Islet of Langerhans (tissue), 1 donor: ENCODE data around the gene TNPO3.
"Not testable (repeated sequence)": the region's sequence is repeated elsewhere in the genome, so short reads cannot be mapped to it uniquely, and the experiment has no call there.

Experiments
- FAIRE-seq: peaks from one replicate; lab custom pipeline; 2011; peaks lifted over from hg19 to GRCh38; lab: Jason Lieb, UNC

TNPO3 gene

DNA sequence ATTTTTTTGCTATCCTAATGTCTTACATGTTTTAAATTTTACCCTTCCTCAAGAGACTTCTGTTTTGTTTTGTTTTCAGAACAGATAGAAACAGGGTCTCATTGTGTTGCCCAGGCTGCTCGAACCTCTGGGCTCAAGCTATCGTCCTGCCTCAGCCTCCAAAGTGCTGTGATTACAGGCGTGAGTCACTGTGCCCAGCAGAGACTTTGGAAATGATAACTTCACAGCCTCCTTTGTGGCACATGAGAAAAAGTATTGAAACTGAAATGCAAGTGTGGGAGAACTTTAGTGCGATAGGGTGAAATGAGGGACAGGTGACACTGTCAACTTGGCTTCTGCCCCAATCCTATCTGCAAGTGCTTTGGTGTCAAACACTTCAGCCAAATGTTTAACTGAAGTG, 95.6 kb downstream of the TNPO3 start:
- FAIRE-seq = no peak

- no peak for FAIRE-seq
Observed at GRCh38 chr7:128955981-128956380, 98.9 kb downstream of the TNPO3 start.

GRCh38 chr7:128954830-128955802, 99.8 kb downstream of the TNPO3 start:
- FAIRE-seq = no peak

DNA sequence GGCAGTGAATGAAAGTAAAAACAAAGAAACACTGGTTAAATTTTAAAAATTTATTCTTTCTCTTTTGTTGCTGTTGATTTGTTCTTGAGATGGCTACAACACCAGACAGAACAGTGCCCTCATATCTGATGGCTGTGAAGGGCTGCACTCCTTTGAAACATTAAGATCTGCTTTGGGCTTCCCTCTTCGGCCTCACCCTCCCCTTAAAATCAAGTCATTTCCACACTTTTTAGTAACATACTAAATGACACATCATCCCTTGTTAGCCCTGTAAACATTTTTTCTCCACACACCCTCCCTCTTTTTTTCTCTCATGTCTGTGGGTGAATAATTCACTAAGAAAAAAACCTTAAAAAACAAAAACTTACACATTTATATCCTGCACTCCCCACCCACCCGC, 100.8 kb downstream of the TNPO3 start:
- FAIRE-seq = no peak

DNA sequence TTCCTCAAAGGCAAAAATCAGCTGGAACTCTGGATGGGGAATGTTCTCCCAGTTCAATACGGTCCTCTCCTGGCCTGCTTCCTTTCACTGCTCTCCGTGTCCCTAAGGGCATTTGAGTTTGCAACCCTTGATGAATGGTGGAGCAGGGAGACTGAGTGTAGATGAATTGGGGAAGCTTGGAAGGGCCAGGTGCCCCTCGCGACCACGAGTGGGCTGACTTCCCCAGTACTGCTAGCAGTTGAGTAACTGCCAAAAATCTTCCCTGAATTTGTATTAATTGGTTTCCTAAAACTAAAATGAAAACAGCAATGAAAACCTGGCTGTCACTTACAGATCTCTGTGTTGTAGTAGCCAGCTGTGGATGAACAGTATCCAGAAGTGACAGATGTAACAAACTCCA, 103.6 kb downstream of the TNPO3 start:
- FAIRE-seq = no peak

GRCh38 chr7:128948976-128949760, 105.7 kb downstream of the TNPO3 start:
- FAIRE-seq = no peak

- no peak for FAIRE-seq
Observed at GRCh38 chr7:128948312-128948973, 106.5 kb downstream of the TNPO3 start.

DNA sequence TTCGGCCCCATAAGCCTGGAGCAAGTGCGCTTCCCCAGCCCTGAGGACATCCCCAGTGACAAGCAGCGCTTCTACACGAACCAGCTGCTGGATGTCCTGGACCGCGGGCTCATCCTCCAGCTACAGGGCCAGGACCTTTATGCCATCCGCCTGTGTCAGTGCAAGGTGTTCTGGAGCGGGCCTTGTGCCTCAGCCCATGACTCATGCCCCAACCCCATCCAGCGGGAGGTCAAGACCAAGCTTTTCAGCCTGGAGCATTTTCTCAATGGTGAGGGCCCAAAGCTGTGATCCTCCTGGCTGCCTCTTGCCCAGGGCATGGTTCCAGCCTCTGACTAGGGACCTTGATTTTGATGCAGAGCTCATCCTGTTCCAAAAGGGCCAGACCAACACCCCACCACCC, 107.1 kb downstream of the TNPO3 start:
- no peak for FAIRE-seq

GRCh38 chr7:128946936-128947830, 107.7 kb downstream of the TNPO3 start:
- FAIRE-seq = no peak

DNA sequence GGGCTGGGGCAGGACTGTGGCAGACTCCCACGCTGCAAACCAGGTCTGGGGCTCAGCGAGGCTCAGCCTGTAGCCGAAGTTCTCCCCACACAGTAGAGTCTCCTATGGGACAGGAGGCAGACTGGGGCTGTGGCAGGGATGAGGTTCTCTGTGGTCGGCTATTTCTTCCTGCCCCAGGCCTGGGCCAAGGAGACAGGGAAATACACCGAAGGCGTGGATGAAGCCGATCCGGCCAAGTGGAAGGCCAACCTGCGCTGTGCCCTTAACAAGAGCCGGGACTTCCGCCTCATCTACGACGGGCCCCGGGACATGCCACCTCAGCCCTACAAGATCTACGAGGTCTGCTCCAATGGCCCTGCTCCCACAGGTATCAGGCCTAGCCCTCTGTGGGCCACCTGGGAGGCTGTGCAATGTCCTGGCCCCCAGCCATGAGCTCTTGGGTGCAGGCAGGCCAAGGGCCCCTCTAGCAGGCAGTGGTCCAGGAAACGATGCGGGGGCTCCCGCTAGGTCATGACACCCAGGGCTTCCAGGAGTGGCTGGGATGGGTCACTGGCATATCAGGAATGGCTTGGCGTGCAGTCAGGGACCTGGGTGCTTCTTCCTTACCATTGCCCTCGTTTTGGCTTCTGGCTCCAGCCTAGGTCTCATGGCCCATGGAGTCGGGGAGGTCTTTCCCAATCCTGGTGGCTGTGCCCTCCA, 109.1 kb downstream of the TNPO3 start:
- no peak for FAIRE-seq

DNA sequence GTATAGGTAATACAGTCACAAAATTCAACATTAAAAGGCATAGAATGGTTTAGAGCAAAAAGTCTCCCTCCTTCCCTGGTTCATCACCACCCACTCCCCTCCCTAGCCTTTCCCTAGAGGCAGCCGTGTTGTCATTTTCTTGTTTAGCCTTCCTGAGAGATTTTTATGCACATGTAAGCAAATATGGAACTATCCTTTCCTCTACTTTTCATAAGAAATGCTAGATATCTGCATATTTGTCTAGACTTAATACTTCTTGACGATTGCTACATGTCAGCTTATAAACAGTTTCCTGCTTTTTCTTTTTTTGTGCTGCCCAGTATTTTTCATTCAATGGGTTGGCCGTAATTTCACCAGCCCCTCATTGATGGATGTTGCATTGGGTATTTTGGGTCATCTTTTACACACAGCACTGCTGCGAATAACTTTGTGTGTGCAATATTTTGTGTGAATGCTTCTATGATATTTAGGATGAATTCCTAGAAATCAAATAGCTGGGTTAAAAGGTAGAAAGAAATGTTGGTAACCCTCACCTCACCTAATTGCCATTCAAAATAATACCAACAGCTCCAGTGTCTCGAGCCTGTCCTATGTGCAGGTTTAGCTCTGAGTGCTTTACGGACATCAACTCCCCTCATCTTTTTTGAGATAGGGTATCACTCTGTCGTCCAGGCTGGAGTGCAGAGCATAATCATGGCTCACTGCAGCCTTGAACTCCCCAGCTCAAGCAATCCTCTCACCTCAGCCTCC, 110.2 kb downstream of the TNPO3 start:
- no peak for FAIRE-seq

GRCh38 chr7:128943251-128943650, 111.7 kb downstream of the TNPO3 start:
- not testable (repeated sequence) for FAIRE-seq

GRCh38 chr7:128941946-128942526, 112.9 kb downstream of the TNPO3 start:
- no peak for FAIRE-seq

GRCh38 chr7:128941323-128941890, 113.5 kb downstream of the TNPO3 start:
- no peak for FAIRE-seq

DNA sequence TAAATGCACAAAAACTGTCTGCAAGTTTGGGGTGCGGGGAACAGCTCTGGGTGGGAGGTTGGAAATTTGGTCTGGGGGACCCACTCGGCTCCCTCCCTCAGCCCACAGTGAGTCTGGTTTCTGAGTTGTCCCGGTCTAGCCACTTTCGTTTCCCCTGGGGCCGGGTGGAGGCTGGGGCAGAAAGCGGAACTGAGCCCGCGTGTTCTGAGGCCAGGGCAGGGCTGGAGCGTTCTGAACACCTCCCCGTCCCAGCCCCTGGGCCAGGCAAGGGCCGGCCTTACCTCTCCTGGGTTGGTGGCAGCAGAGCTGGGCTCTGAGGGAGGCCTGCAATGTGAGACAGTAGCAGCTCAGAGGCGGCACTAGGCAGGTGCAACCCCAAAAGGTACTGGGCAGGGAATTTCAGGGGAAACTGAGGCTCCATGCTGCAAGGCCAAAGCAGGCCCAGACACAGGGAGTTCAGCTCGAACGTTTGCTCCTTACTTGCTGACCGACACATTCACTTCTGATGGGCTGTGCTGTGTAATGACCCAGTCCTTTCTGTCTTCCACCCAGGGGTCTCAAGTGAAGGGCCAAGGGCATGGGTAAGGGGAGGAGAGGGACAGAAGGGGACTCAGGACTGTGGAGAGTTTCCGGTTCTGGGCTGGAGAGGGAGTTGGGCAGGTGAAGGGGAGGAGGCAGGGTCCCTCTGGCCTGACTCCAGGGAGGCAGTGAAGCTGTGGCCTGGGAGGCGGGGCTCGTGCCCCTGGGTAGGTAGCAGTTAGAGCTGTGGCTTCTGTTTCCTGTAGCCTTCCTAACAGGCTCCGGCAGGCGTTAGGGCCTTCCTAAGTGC, 114.2 kb downstream of the TNPO3 start:
- FAIRE-seq = no peak

GRCh38 chr7:128939861-128940410, 115.0 kb downstream of the TNPO3 start:
- no peak for FAIRE-seq

DNA sequence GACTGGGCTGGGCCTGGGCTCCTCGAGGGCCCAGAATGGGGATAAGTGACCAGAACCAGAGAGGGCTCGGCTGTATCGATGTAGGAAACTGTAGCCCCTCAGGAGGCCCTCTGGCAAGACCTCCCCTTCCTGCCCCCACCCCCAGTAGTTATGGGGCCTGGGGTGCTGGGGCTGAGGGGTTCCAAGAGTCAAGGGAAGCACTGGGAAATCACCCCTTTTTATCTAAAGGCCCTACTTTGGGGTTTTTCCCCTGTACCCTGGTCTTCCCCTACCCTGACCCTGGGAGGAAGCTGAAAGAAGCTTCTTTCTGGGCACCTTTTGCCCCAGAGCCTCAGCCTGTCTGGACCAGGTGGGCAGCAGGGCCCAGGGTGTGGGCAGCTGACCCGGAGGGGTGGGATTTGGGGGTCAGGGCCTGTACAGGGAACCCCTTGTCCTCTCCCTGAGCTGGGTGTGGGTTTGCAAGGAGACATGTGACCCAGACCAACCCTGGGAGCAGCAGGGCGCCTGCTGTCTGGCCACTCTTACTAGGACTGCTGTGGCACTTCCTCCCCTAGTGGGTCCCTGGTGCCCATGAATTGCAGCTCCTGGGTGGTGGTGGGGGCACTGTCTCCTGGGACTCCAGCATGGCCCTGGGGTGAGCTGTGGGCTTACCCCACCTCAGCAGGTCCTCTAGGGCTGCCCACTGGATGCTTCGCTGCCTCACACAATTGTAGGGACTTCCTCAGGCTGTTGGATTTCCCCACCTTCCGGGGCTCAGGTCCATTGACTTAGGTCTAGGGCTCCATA, 115.6 kb downstream of the TNPO3 start:
- FAIRE-seq = no peak
